ELR (cell line): ENCODE measurements around the gene CYP4F22.

Source experiments
- DNase-seq: peaks from one replicate; pipeline ENCODE4 v3.0.0-alpha.2; 2015; ENCODE audit warnings: low read depth

CYP4F22 gene

GRCh38 chr19:15534957-15535864, 26.9 kb downstream of the CYP4F22 start:
- no peak for DNase-seq

DNA sequence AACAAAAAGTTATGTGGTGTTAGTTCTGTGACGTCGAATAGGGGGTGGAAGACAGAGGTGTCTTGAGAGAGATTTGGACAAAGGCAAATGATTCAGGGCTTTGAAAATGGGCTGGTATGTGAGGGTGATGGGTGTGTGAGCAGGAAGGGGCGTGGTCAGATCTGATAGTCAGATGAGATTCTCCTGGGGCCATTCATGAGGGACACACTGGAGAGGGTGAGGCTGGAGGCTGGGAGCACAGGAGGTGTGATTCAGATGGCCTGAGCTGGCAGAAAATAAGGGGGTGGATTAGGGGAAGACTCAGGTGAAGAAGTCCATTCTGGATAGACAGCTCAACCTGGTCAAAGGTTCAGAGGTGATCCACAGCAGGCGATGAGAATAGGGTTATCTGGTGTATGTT, 28.0 kb downstream of the CYP4F22 start:
- no peak for DNase-seq

GRCh38 chr19:15538774-15539173, 30.4 kb downstream of the CYP4F22 start:
- no peak for DNase-seq

DNA sequence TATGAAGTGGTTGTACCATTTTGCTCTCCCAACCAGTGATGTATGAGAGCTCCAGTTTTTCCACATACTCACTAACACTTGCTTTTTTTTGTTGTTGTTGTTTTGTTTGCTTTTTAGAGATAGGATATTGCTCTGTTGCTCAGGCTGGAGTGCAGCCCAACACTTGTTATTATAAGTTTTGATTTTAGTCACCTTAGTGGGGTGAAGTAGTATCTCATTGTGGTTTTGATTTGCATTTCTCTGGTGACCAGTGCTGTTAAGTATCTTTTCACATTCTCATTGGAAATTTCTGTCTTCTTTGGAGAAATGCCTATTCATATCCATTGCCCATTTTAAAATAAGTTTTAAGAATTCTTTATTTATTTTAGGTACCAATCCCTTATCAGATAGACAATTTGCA, 31.3 kb downstream of the CYP4F22 start:
- no peak for DNase-seq

GRCh38 chr19:15540435-15540834, 32.1 kb downstream of the CYP4F22 start:
- no peak for DNase-seq

GRCh38 chr19:15544283-15544682, 36.0 kb downstream of the CYP4F22 start:
- DNase-seq, result no peak

DNA sequence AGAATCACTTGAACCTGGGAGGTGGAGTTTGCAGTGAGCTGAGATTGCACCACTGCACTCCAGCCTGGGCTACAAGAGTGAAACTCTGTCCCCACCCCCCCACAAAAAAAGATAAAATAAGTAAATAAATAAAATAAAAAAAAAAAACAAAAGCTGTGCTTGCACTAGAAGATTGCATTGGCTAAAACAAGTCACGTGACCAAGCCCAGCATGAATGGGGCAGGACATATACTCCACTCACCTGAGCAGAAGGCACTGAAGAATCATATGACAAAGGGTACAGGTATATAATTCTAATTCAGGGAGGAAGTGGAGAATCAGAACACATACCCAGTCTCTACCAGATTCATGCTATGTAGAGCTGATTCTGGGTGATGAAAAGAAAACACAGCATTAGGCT, 36.6 kb downstream of the CYP4F22 start:
- DNase-seq, result no peak

DNA sequence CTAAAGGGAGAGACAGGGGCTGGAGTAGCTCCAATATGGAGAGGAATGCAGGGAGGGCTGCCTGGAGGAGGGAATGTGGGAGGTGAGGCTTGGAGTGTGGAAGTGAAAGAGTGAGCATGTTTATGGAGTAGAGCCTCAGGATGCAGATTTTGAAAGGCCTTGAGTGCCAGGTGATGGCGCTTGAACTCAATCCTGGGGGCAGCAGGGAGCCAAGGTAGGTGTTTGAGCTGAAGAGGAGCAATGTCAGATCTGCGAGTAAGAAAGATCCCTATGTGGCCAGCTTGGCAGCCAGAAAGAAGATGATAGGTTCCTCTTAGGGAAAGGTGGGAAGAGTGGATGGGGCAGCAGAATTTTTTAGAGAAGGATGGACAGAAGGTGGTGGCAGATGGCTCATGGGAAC, 40.3 kb downstream of the CYP4F22 start:
- no peak for DNase-seq

DNA sequence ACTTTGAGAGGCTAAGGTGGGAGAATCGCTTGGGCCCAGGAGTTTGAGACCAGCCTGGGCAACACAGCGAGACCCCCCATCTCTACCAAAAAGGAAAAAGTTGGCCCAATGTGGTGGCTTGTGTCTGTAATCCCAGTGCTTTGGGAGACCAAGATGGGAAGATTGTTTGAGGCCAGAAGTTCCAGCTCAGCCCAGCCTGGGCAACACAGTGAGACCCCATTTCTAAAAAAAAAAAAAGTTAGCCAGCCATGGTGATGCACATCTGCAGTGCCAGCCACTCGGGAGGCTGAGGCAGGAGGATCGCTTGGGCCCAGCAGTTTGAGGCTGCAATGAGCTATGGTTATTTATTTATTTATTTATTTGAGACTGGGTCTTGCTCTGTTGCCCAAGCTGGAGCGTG, 41.3 kb downstream of the CYP4F22 start:
- no peak for DNase-seq

- DNase-seq, result no peak
Observed at GRCh38 chr19:15550273-15550672, 41.9 kb downstream of the CYP4F22 start.

DNA sequence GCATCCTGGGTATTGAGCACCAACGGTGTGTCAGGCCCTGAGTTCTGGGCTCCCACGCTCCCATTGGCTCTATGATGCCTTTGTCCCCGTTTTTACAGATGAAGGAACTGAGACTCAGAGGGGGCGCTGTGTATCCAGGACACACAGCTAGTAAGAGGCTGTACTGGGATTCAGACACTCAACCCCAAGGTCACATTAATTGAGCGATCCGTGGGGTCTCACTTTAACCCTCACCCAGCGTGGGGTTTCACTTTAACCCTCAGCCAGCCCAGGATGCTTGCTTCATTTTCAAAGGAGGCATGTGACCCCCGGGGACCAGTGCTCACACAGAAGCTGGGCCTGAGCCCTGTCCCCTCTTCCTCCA, 42.6 kb downstream of the CYP4F22 start:
- DNase-seq, result no peak

DNA sequence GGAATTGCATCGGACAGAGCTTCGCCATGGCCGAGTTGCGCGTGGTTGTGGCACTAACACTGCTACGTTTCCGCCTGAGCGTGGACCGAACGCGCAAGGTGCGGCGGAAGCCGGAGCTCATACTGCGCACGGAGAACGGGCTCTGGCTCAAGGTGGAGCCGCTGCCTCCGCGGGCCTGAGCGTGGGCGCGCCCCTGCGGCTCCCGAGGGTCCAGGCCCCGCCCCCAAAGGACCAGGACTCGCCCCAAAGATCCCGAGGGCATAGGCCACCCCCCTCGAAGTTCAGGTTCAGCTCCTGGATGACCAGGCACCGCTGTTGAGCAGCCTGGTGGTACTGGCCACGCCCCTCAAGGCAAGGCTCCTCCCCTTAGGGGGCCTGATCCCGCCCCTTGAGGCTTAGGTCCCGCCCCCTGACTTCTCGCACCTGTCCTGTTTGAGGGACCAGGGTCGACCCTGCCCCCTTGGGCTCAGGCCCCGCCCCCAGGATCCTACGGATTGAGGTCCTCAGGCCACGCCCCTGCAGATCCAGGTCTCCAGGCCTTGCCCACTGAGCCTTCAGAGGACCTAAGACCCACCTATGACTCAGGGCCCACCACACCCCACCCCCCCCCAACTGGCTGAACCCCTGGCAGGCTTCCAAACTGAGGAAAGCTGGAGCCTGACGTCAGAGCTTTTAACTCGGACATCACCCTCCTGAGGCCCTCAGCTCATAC, 43.1 kb downstream of the CYP4F22 start:
- DNase-seq, result peak; percentile 44

DNA sequence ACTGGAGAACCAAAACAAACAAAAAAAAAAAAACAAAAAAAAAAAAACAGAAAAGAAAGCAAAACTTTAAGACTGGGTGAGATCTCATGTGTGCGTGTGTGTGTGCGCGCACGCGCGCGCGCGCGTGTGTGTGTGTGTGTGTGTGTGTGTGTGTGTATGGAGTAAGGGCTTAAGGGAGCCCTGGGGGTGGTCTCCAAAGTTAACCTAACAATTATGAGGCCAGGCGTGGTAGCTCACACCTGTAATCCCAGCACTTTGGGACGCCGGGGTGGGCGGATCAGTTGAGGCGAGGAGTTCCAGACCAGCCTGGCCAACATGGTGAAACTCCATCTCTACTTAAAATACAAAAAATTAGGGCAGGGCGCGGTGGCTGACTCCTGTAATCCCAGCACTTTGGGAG, 46.7 kb downstream of the CYP4F22 start:
- no peak for DNase-seq

DNA sequence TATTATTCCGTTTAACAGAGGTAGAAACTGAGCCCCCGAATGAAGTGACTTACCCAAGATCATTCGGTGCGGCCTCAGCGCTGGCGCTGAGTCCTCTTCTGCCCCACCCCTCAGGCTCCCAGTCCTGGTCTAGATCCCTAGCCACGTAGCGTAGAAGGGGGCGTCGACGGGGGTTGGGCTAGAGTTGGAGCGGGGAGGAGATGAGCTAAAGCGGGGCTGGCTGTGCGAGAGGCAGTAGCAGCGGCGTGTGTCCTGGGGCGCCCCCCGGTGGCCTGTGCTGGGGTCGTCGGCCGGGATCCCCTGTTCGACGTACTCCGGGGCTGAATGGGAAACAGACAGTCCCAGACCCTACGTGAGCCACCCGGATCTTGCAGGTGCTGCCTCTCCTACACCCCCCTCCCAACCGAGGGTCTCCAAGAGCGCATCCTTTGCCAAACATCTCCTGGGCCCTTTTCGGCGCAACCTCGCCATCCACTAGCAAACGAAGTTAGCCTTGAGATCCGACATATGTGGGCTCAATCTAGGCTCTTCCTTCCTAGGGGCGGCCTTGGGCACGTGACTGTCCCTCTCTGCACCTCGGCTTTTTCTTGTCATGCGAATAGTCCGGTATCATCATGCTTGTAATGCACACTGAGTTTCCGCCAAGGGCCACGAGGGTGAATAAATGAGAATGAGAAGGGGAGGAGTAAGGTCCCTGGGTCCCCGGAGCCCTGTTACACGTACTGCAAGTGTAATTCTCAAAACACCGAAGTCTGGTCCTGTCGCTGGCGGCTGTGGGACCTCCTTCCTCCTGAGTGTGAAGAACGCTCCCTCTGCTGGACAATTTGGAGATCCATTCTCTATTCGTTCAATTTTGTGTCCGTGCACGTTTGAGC, 47.7 kb downstream of the CYP4F22 start:
- peak; percentile 93 for DNase-seq

DNA sequence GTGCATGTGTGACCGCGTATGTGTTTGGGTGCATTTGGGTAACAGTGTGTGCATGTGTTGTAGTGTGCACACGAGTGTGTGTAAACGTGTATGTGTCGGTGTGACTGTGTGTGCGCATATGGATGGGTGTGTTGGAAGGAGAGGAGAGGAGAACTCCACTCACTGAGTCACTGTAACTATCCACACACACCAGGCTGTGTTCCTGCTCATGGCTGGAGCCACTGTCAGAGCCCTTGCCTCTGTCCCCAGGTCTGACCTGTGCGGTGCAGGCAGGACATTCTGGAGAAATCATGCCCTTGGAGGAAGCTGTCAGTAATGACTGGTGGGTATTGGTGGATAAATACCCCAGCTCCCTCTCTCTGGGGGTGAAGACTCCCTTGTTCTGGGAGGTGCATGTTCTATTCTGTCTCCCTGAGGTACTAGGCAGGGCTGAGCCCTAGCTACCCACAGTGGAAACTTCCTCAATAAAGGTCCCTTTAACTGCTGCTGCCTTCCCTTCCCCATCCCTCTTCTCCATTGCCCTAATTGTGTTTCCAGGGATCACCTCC, 48.4 kb downstream of the CYP4F22 start:
- no peak for DNase-seq

- DNase-seq, result no peak
Observed at GRCh38 chr19:15557223-15557622, 48.9 kb downstream of the CYP4F22 start.

- no peak for DNase-seq
Observed at GRCh38 chr19:15562145-15562544, 53.8 kb downstream of the CYP4F22 start.

DNA sequence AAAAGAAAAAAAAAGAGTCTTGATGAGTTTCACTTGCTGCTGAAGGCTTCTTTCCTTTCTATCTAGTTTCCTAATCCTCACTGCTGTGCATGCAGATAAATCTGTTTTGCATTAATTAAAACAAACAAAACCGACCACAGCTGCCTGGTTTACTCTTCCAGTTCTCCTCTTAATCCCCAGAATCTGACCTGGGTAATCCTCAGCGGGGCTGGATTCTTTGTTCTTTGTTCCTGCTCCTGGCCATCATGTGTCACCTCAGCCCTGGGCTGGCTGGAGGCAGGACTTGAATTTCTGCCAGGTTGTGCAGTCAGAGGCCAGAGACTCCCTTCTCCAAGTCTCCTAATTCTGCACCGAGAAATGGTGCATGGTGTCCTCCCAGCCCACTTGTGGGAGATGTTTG, 54.5 kb downstream of the CYP4F22 start:
- DNase-seq, result no peak

DNA sequence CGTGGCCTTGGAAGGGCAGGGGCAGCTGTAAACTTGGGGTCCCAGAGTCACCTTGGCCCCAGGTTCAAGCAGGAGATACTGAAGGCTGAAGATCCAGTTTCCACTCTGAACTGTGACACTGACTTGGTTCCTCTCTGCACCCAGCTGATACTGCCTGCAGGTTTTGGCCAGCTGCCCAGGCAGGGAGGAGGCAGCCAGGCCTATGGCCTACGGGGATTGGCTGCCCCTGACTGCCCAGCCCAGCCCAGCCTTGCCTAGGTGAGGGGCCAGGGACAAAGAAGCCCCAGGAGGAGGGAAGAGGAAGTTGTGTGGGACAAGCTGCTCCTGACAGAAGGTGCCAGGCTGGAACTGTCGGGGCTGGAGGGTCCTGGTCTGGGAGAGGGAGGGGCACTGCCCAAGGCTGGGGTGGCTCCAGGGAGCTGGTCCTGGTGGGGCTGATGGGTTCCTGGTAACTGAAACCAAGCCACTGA, 55.0 kb downstream of the CYP4F22 start:
- DNase-seq, result no peak

GRCh38 chr19:15563931-15564330, 55.6 kb downstream of the CYP4F22 start:
- DNase-seq, result no peak

GRCh38 chr19:15564534-15565168, 56.3 kb downstream of the CYP4F22 start:
- no peak for DNase-seq

DNA sequence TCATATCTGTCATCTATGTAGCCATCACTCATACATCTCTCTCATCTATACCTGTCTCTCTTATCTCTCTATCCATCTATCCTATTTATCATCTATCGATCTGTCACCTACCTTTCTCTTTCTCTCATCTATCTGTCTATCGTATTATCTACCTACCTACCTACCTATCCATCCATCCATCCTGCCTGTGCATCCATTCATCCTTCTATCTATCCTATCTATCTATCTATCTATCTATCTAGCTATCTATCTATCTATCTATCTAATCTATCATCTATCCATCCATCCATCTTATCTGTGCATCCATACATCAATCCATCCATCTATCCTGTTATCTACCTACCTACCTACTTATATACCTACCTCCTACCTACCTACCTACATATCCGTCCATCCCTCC, 62.1 kb downstream of the CYP4F22 start:
- no peak for DNase-seq
